WTC11 (cell line): ENCODE results near the gene ZER1. TPM values are rescaled to one million over a fixed set of nuclear protein-coding genes. Genes with fewer than 3 reads are reported as not detected.

Experiments used
- ATAC-seq: fragments of 200-7000 bp; cut with Tn5 transposase; 2 replicates; pipeline ENCODE4 v1.10.0; 2021; ENCODE audit warnings: mild to moderate bottlenecking, moderate library complexity
- CTCF ChIA-PET: fragments of 300-600 bp; sonication (Branson Sonifier 250); formaldehyde crosslinking; loops from one replicate; lab custom pipeline; 2021; ENCODE audit warnings: antibody characterized with exemption; lab: Charles Lee
- POLR2A ChIA-PET: fragments of 350-600 bp; sonication (Branson Sonifier 250); formaldehyde crosslinking; loops from one replicate; lab custom pipeline; 2021; ENCODE audit warnings: antibody characterized with exemption; lab: Charles Lee
- DNase-seq: peaks from one replicate; pipeline ENCODE4 v3.0.0; 2021; ENCODE audit warnings: low spot score
- H3K27ac Mint-ChIP-seq: 2 replicates; pipeline ENCODE4 v1.8.0; 2021; ENCODE audit warnings: mixed read lengths
- H3K27me3 Mint-ChIP-seq: 2 replicates; pipeline ENCODE4 v1.8.0; 2021; ENCODE audit warnings: low read depth, mild to moderate bottlenecking, moderate library complexity, mixed read lengths
- H3K36me3 Mint-ChIP-seq: 2 replicates; pipeline ENCODE4 v1.8.0; 2021; ENCODE audit warnings: mixed read lengths
- H3K4me1 Mint-ChIP-seq: 2 replicates; pipeline ENCODE4 v1.8.0; 2022; ENCODE audit warnings: mixed read lengths
- H3K4me3 Mint-ChIP-seq: 2 replicates; pipeline ENCODE4 v1.8.0; 2021; ENCODE audit warnings: mild to moderate bottlenecking, moderate library complexity, mixed read lengths
- H3K9me3 Mint-ChIP-seq: 2 replicates; pipeline ENCODE4 v1.8.0; 2021; ENCODE audit warnings: mixed read lengths
- ELF4 ChIP-seq: sonication (generic); formaldehyde crosslinking; IDR thresholded peaks from 2 replicates; pipeline ENCODE4 v1.8.1; 2022; ENCODE audit warnings: low read depth, mild to moderate bottlenecking, moderate library complexity, missing genetic modification reagents
- EMX1 ChIP-seq: fragments of 250-450 bp; sonication (Bioruptor Pico); IDR thresholded peaks from 2 replicates; pipeline ENCODE4 v1.8.0; 2021; ENCODE audit warnings: mild to moderate bottlenecking
- ERG ChIP-seq: fragments of 250-450 bp; sonication (Bioruptor Pico); IDR thresholded peaks from 2 replicates; pipeline ENCODE4 v1.8.0; 2021; ENCODE audit warnings: mild to moderate bottlenecking
- ESRRA ChIP-seq: sonication (generic); formaldehyde crosslinking; IDR thresholded peaks from 2 replicates; pipeline ENCODE4 v1.8.1; 2022; ENCODE audit warnings: mild to moderate bottlenecking, missing genetic modification reagents, borderline replicate concordance
- GABPB1 ChIP-seq: sonication (generic); formaldehyde crosslinking; IDR thresholded peaks from 2 replicates; pipeline ENCODE4 v1.8.1; 2023; ENCODE audit warnings: mild to moderate bottlenecking, missing genetic modification reagents
- IRF1 ChIP-seq: sonication (generic); formaldehyde crosslinking; IDR thresholded peaks from 2 replicates; pipeline ENCODE4 v1.8.0; 2023; ENCODE audit warnings: missing genetic modification reagents
- JAZF1 ChIP-seq: fragments of 250-450 bp; sonication (Bioruptor Pico); IDR thresholded peaks from 2 replicates; pipeline ENCODE4 v1.9.0; 2021; ENCODE audit warnings: moderate library complexity, mild to moderate bottlenecking, inconsistent platforms
- JUN ChIP-seq: sonication (generic); formaldehyde crosslinking; IDR thresholded peaks from 2 replicates; pipeline ENCODE4 v1.8.0; 2023; ENCODE audit warnings: mild to moderate bottlenecking, missing genetic modification reagents
- MLX ChIP-seq: sonication (generic); formaldehyde crosslinking; IDR thresholded peaks from 2 replicates; pipeline ENCODE4 v1.8.1; 2023; ENCODE audit warnings: mild to moderate bottlenecking, missing genetic modification reagents, moderate library complexity
- MYBL2 ChIP-seq: sonication (generic); formaldehyde crosslinking; IDR thresholded peaks from 2 replicates; pipeline ENCODE4 v1.8.1; 2023; ENCODE audit warnings: mild to moderate bottlenecking, moderate library complexity, missing genetic modification reagents
- PRDM15 ChIP-seq: sonication (generic); formaldehyde crosslinking; IDR thresholded peaks from 2 replicates; pipeline ENCODE4 v1.8.0; 2022; ENCODE audit warnings: missing genetic modification reagents
- RORB ChIP-seq: fragments of 250-450 bp; sonication (Bioruptor Pico); IDR thresholded peaks from 2 replicates; pipeline ENCODE4 v1.9.0; 2021; ENCODE audit warnings: mild to moderate bottlenecking
- SOX15 ChIP-seq: fragments of 250-450 bp; sonication (Bioruptor Pico); IDR thresholded peaks from 2 replicates; pipeline ENCODE4 v1.9.0; 2021; ENCODE audit warnings: mild to moderate bottlenecking
- STAT6 ChIP-seq: sonication (generic); formaldehyde crosslinking; conservative IDR thresholded peaks from 2 replicates; pipeline ENCODE4 v1.8.1; 2023; ENCODE audit warnings: mild to moderate bottlenecking, low read depth, missing genetic modification reagents, moderate library complexity
- TCF7 ChIP-seq: sonication (generic); formaldehyde crosslinking; IDR thresholded peaks from 2 replicates; pipeline ENCODE4 v1.8.0; 2022; ENCODE audit warnings: mild to moderate bottlenecking, low read depth, missing genetic modification reagents, moderate library complexity
- TEAD4 ChIP-seq: sonication (generic); formaldehyde crosslinking; IDR thresholded peaks from 2 replicates; pipeline ENCODE4 v1.8.0; 2022; ENCODE audit warnings: mild to moderate bottlenecking, missing genetic modification reagents
- USF1 ChIP-seq: sonication (generic); formaldehyde crosslinking; IDR thresholded peaks from 2 replicates; pipeline ENCODE4 v1.8.0; 2022; ENCODE audit warnings: mild to moderate bottlenecking, missing genetic modification reagents
- total RNA-seq: library from RNA; stranded (reverse); gene quantifications from 3 replicates; pipeline ENCODE4 v1.2.3, GENCODE V29; 2021

ZER1 gene
- total RNA-seq, 1 experiment from 2014 or later = 23.8 TPM

- no peak overlapping the region; the same call in 1 of the 2 replicates for H3K4me3 Mint-ChIP-seq
- DNase-seq (no peak), ATAC-seq (no peak)
- ChIA-PET POLR2A (no interaction called here), CTCF (interaction anchor here (0.6 to 1.0 kb wide), 3 partner anchors 8 to 110 kb away, joined by 3 read pairs; no protein-coding TSS in a partner anchor)
- peaks cover 15% of the 10 kb centered on the region for H3K4me1 Mint-ChIP-seq
- no peaks in the 10 kb centered on the region for H3K27me3 Mint-ChIP-seq
- H3K36me3 Mint-ChIP-seq = peaks cover 3% of the 10 kb centered on the region; the same call in 1 of the 2 replicates
- TF ChIP-seq USF1 (CRISPR knock-in tag) (no peak), TCF7 (CRISPR knock-in tag) (no peak), PRDM15 (no peak), ERG (CRISPR knock-in tag) (no peak), EMX1 (CRISPR knock-in tag) (no peak), GABPB1 (CRISPR knock-in tag) (no peak), STAT6 (CRISPR knock-in tag) (no peak), RORB (CRISPR knock-in tag) (no peak), MLX (CRISPR knock-in tag) (no peak), IRF1 (no peak), SOX15 (no peak), JUN (no peak)
- H3K27ac Mint-ChIP-seq = no peak overlapping the region
- H3K9me3 Mint-ChIP-seq = no peaks in the 10 kb centered on the region
Measured at GRCh38 chr9:128720841-128721486, 50.8 kb downstream of the ZER1 start.

GRCh38 chr9:128719919-128720605 lies 51.7 kb downstream of the ZER1 start:
- no peaks in the 10 kb centered on the region for H3K27me3 Mint-ChIP-seq
- H3K9me3 Mint-ChIP-seq = no peaks in the 10 kb centered on the region
- ChIA-PET POLR2A (no interaction called here), CTCF (interaction anchor here (0.6 to 1.0 kb wide), 3 partner anchors 9 to 109 kb away, joined by 3 read pairs; no protein-coding TSS in a partner anchor)
- H3K4me3 Mint-ChIP-seq = no peak overlapping the region
- TF ChIP-seq MYBL2 (CRISPR knock-in tag) = no peak
- no peak for TF ChIP-seq JAZF1 (CRISPR knock-in tag)
- TF ChIP-seq ELF4 (CRISPR knock-in tag) = no peak
- no peak for TF ChIP-seq TEAD4 (CRISPR knock-in tag)
- no peak for TF ChIP-seq ESRRA
- TF ChIP-seq PRDM15 = no peak
- H3K36me3 Mint-ChIP-seq = peaks cover 4% of the 10 kb centered on the region; the same call in 1 of the 2 replicates
- ATAC-seq (no peak), DNase-seq (peak; percentile 47)
- H3K4me1 Mint-ChIP-seq = peaks cover 12% of the 10 kb centered on the region
- no peak overlapping the region for H3K27ac Mint-ChIP-seq
